Parathyroid adenoma (tissue), 2 donors: ENCODE measurements around the gene RRAGD.
"Not testable (repeated sequence)": the region's sequence is repeated elsewhere in the genome, so short reads cannot be mapped to it uniquely, and the experiment has no call there.

ENCODE experiments used
- H2AFZ ChIP-seq: fragments of 300-600 bp; sonication (generic); one replicate; pipeline ENCODE4 v1.7.0; 2017; ENCODE audit warnings: antibody characterized with exemption, mild to moderate bottlenecking
- H3K27ac ChIP-seq: fragments of 300-600 bp; sonication (generic); one replicate; pipeline ENCODE4 v1.7.0; 2017
- H3K27me3 ChIP-seq: fragments of 300-600 bp; sonication (generic); one replicate; pipeline ENCODE4 v1.7.0; 2017; ENCODE audit warnings: low read length; ENCODE audit not compliant: control insufficient read depth, insufficient read depth
- H3K36me3 ChIP-seq: fragments of 300-600 bp; sonication (generic); one replicate; pipeline ENCODE4 v1.7.0; 2017; ENCODE audit warnings: low read length; ENCODE audit not compliant: control insufficient read depth, insufficient read depth
- H3K4me1 ChIP-seq: fragments of 300-600 bp; sonication (generic); one replicate; pipeline ENCODE4 v1.7.0; 2017; ENCODE audit warnings: control low read depth
- H3K4me2 ChIP-seq: fragments of 300-600 bp; sonication (generic); one replicate; pipeline ENCODE4 v1.7.0; 2017; ENCODE audit warnings: low read length
- H3K4me3 ChIP-seq: fragments of 300-600 bp; sonication (generic); one replicate; pipeline ENCODE4 v1.7.0; 2017; ENCODE audit warnings: low read depth, low read length
- H3K79me2 ChIP-seq: fragments of 300-600 bp; sonication (generic); one replicate; pipeline ENCODE4 v1.7.0; 2017; ENCODE audit warnings: control low read depth
- H3K9ac ChIP-seq: fragments of 300-600 bp; sonication (generic); one replicate; pipeline ENCODE4 v1.7.0; 2017; ENCODE audit warnings: mild to moderate bottlenecking
- H3K9me3 ChIP-seq: fragments of 300-600 bp; sonication (generic); one replicate; pipeline ENCODE4 v1.7.0; 2017; ENCODE audit warnings: low read length; ENCODE audit not compliant: control insufficient read depth
- CTCF ChIP-seq: fragments of 300-600 bp; sonication (generic); IDR thresholded peaks from one replicate; pipeline ENCODE4 v1.7.0; 2017; ENCODE audit warnings: antibody characterized with exemption, mild to moderate bottlenecking
- donor health status: primary hyperparathyroidism.

The RRAGD gene

GRCh38 chr6:89400050-89400449 lies 12.0 kb downstream of the RRAGD start:
- Histone ChIP-seq H3K36me3 (no peaks in the 10 kb centered on the region), H2AFZ (no peak overlapping the region), H3K4me3 (no peak overlapping the region), H3K9me3 (no peaks in the 10 kb centered on the region), H3K27ac (no peak overlapping the region), H3K4me2 (no peak overlapping the region), H3K4me1 (no peaks in the 10 kb centered on the region), H3K27me3 (no peaks in the 10 kb centered on the region), H3K9ac (no peak overlapping the region), H3K79me2 (peaks cover 2% of the 10 kb centered on the region)
- no peak for TF ChIP-seq CTCF

GRCh38 chr6:89398762-89399525 lies 13.1 kb downstream of the RRAGD start:
- no peaks in the 10 kb centered on the region for H3K27me3 ChIP-seq
- no peaks in the 10 kb centered on the region for H3K36me3 ChIP-seq
- no peak overlapping the region for H3K4me2 ChIP-seq
- H2AFZ ChIP-seq = no peak overlapping the region
- no peak for TF ChIP-seq CTCF
- H3K27ac ChIP-seq = no peak overlapping the region
- H3K4me1 ChIP-seq = no peaks in the 10 kb centered on the region
- H3K9me3 ChIP-seq = no peaks in the 10 kb centered on the region
- no peak overlapping the region for H3K9ac ChIP-seq
- no peak overlapping the region for H3K4me3 ChIP-seq
- H3K79me2 ChIP-seq = peaks cover 2% of the 10 kb centered on the region

GRCh38 chr6:89397884-89398283 lies 14.2 kb downstream of the RRAGD start:
- H3K9ac ChIP-seq, H3K9me3 ChIP-seq, H3K4me2 ChIP-seq, H3K27me3 ChIP-seq, H3K27ac ChIP-seq, H3K4me3 ChIP-seq, H3K79me2 ChIP-seq, H3K4me1 ChIP-seq, H2AFZ ChIP-seq, H3K36me3 ChIP-seq: not testable (repeated sequence)

- no peaks in the 10 kb centered on the region for H3K27me3 ChIP-seq
- no peak overlapping the region for H2AFZ ChIP-seq
- no peak overlapping the region for H3K9ac ChIP-seq
- no peak overlapping the region for H3K4me3 ChIP-seq
- no peak overlapping the region for H3K4me2 ChIP-seq
- H3K36me3 ChIP-seq = no peaks in the 10 kb centered on the region
- no peak for TF ChIP-seq CTCF
- H3K79me2 ChIP-seq = peaks cover 2% of the 10 kb centered on the region
- no peak overlapping the region for H3K27ac ChIP-seq
- H3K9me3 ChIP-seq = no peaks in the 10 kb centered on the region
- no peaks in the 10 kb centered on the region for H3K4me1 ChIP-seq
Observed at GRCh38 chr6:89393659-89394058, 18.4 kb downstream of the RRAGD start.

- Histone ChIP-seq H3K4me3 (no peak overlapping the region), H3K9ac (no peak overlapping the region), H3K4me1 (no peaks in the 10 kb centered on the region), H3K27ac (no peak overlapping the region), H3K79me2 (peaks cover 2% of the 10 kb centered on the region), H3K4me2 (no peak overlapping the region), H3K9me3 (no peaks in the 10 kb centered on the region), H3K27me3 (no peaks in the 10 kb centered on the region), H3K36me3 (no peaks in the 10 kb centered on the region), H2AFZ (no peak overlapping the region)
- TF ChIP-seq CTCF = no peak
Observed at GRCh38 chr6:89392823-89393222, 19.2 kb downstream of the RRAGD start.
